ENCODE measurements around the gene MORN1. TPM values are rescaled to one million over a fixed set of nuclear protein-coding genes. Genes with fewer than 3 reads are reported as not detected.
A peak's percentile ranks its signal among the peaks of the same experiment; 100 is the strongest.

The MORN1 gene
- total RNA-seq, 1 experiment from 2014 or later = 23.2 TPM

DNA sequence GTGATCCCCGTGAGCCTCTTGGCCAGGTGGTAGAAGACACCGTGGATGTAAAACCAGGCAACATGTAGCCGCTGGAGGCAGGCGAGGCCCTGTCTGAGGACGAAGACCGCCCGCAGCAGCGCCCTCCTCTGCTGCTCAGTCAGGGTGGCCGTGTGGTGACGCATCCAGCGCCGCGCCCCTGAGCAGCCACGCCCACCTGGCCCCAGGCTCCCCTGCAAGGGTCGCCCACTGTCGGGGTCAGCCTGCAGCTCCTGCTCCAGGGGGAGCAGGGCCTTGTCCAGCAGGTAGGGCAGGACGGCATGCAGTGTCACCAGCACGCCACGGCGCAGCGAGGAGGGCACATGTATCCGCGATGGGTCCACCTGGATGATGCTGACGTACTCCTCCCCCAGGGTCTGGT, 17.1 kb upstream of the MORN1 start:
- intact Hi-C loops (cut with micrococcal nuclease; ENCODE audit: unreplicated experiment) = no loop called here
- H3K4me3 Mint-ChIP-seq (ENCODE audit: low read depth, unreplicated experiment) = no peak overlapping the region
- H3K27ac Mint-ChIP-seq (ENCODE audit: unreplicated experiment) = no peak overlapping the region
- H3K9me3 Mint-ChIP-seq (ENCODE audit: low read depth, unreplicated experiment) = no peaks in the 10 kb centered on the region
- TF ChIP-seq, protein P1, sequence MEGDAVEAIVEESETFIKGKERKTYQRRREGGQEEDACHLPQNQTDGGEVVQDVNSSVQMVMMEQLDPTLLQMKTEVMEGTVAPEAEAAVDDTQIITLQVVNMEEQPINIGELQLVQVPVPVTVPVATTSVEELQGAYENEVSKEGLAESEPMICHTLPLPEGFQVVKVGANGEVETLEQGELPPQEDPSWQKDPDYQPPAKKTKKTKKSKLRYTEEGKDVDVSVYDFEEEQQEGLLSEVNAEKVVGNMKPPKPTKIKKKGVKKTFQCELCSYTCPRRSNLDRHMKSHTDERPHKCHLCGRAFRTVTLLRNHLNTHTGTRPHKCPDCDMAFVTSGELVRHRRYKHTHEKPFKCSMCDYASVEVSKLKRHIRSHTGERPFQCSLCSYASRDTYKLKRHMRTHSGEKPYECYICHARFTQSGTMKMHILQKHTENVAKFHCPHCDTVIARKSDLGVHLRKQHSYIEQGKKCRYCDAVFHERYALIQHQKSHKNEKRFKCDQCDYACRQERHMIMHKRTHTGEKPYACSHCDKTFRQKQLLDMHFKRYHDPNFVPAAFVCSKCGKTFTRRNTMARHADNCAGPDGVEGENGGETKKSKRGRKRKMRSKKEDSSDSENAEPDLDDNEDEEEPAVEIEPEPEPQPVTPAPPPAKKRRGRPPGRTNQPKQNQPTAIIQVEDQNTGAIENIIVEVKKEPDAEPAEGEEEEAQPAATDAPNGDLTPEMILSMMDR (IDR thresholded peaks at IDR 0.05; ENCODE audit: unreplicated experiment) = no peak
- DNase-seq = no peak
- no peaks in the 10 kb centered on the region for H3K27me3 Mint-ChIP-seq (ENCODE audit: unreplicated experiment)
- no TSS peak for BruUV-seq (replicated peaks)
- peaks cover 64% of the 10 kb centered on the region for H3K36me3 Mint-ChIP-seq (ENCODE audit: insufficient read depth, unreplicated experiment)
- CTCF ChIA-PET = no interaction called here
- no peaks in the 10 kb centered on the region for H3K4me1 Mint-ChIP-seq (ENCODE audit: low read depth, unreplicated experiment)

DNA sequence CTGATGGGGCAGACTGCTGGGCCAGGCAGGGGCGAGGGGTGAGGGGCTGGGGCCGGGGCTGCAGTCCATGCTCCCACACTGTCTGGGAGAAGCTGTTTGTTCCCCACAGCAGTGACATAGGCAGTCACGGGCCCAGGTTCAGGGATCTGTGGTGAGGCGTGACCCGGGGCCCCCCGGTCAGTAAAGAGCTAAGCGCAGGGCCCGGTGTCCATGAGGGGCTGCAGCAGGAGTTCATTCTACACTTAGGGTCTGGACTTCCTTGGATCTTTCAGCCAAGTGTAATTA, 16.6 kb upstream of the MORN1 start:
- TF ChIP-seq, protein P1 (IDR thresholded peaks at IDR 0.05; ENCODE audit: unreplicated experiment) = no peak
- BruUV-seq (replicated peaks) = no TSS peak
- Mint-ChIP-seq H3K27ac (ENCODE audit: unreplicated experiment) (peak overlapping the region; percentile 73), H3K4me3 (ENCODE audit: low read depth, unreplicated experiment) (no peak overlapping the region), H3K9me3 (ENCODE audit: low read depth, unreplicated experiment) (no peaks in the 10 kb centered on the region), H3K4me1 (ENCODE audit: low read depth, unreplicated experiment) (no peaks in the 10 kb centered on the region), H3K27me3 (ENCODE audit: unreplicated experiment) (no peaks in the 10 kb centered on the region), H3K36me3 (ENCODE audit: insufficient read depth, unreplicated experiment) (peaks cover 67% of the 10 kb centered on the region)
- intact Hi-C loops (cut with micrococcal nuclease; ENCODE audit: unreplicated experiment) = no loop called here
- CTCF ChIA-PET = interaction anchor here (0.6 kb wide), 1 partner anchor 371 kb away, joined by 3 read pairs; no protein-coding TSS in a partner anchor
- DNase-seq = no peak

DNA sequence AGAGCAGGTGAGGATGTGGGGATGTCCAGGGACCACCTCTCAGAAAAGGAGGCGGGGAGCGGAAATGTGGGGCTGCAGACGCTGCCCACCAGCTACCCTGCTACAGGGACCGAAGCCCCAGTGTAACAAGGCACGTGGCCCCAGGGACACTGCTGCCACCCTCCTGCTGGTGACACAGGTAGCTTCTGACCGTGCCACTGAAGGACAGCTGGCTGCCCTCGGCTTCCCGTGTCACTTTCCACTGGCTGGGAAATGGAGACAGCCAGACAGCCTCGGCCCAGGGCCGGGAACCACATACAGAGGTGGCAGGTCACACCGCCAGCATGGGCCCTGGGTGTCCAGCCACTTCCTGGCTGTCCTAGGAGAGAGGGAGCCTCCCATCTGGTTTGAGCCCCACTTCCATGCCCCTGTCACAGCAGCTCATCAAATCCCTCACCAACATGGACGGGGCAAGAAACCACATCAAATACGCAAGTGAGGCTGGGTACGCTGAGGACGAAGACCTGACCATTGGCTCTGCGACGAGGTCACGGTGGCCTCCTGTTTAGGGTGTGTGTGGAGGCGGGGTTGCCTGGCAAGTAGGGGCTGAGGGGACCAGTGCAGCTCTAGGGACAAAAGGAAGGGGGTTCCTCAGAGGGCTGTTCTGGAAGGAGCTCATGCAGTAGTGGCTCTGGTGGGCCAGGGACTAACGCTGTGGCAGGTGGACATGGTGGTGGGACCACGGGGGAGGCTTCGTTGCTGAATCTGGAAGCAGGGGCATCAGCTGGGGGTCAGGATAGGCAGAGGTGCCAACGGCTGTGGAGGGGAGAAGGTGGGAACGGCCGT, 16.0 kb upstream of the MORN1 start:
- no peaks in the 10 kb centered on the region for H3K4me1 Mint-ChIP-seq (ENCODE audit: low read depth, unreplicated experiment)
- CTCF ChIA-PET = interaction anchor here (0.6 kb wide), 1 partner anchor 372 kb away, joined by 3 read pairs; no protein-coding TSS in a partner anchor
- no peak overlapping the region for H3K4me3 Mint-ChIP-seq (ENCODE audit: low read depth, unreplicated experiment)
- H3K36me3 Mint-ChIP-seq (ENCODE audit: insufficient read depth, unreplicated experiment) = peaks cover 67% of the 10 kb centered on the region
- no peaks in the 10 kb centered on the region for H3K9me3 Mint-ChIP-seq (ENCODE audit: low read depth, unreplicated experiment)
- DNase-seq = no peak
- no TSS peak for BruUV-seq (replicated peaks)
- H3K27me3 Mint-ChIP-seq (ENCODE audit: unreplicated experiment) = no peaks in the 10 kb centered on the region
- TF ChIP-seq, protein P1 (IDR thresholded peaks at IDR 0.05; ENCODE audit: unreplicated experiment) = no peak
- intact Hi-C loops (cut with micrococcal nuclease; ENCODE audit: unreplicated experiment) = no loop called here
- H3K27ac Mint-ChIP-seq (ENCODE audit: unreplicated experiment) = peak overlapping the region; percentile 73

DNA sequence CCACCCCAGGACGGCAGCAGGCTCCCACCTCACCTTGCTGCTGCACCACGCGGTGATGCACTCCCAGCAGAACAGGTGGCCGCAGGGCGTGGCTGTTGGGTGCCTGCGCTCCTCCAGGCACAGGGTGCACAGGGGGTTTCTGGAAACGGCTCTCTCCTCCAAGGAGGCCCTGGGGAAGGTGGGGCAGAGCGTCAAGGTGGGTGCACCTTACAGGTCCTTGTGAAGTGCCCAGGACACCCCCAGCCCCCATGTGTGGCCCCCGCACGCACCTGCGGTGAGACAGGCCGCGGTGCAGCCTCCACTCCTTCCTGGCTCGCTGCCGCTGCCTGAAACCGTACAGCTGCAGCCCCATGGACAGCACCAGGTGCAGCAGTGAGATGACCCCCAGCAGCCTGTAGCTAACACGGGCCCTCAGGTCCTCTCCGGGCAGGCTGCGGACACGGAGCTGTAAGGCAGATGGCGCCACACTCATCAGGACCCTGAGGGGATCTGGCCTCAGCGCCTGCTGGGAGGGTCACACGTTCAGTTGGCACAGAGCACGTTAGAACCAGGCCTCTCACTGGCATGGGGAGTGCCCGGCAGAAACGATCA, 15.2 kb upstream of the MORN1 start:
- Mint-ChIP-seq H3K9me3 (ENCODE audit: low read depth, unreplicated experiment) (no peaks in the 10 kb centered on the region), H3K27ac (ENCODE audit: unreplicated experiment) (no peak overlapping the region), H3K4me3 (ENCODE audit: low read depth, unreplicated experiment) (no peak overlapping the region), H3K4me1 (ENCODE audit: low read depth, unreplicated experiment) (no peaks in the 10 kb centered on the region), H3K27me3 (ENCODE audit: unreplicated experiment) (no peaks in the 10 kb centered on the region), H3K36me3 (ENCODE audit: insufficient read depth, unreplicated experiment) (peaks cover 67% of the 10 kb centered on the region)
- no TSS peak for BruUV-seq (replicated peaks)
- DNase-seq = no peak
- intact Hi-C loops (cut with micrococcal nuclease; ENCODE audit: unreplicated experiment) = no loop called here
- TF ChIP-seq, protein P1 (IDR thresholded peaks at IDR 0.05; ENCODE audit: unreplicated experiment) = no peak
- CTCF ChIA-PET = no interaction called here

Measured in Calu3 (cell line).